ENCODE measurements around the gene MZF1. TPM values are rescaled to one million over a fixed set of nuclear protein-coding genes. Genes with fewer than 3 reads are reported as not detected.

MZF1 gene
- total and polyA plus RNA-seq, 2 donors (not counting 3 experiments of a cell fraction or from before 2014, with no cell fraction given), result 26.4 to 30.8 TPM

- CTCF ChIA-PET, result interaction anchor here (1.0 to 2.2 kb wide), 3 partner anchors 19 to 48 kb away, joined by 3 to 13 read pairs (median 7); partner anchors contain the start of gene ZBTB45
- H3K9ac ChIP-seq (replicated peaks; ENCODE audit: extremely low read depth, insufficient read depth, low read length), result no peak overlapping the region
- BruUV-seq (replicated peaks), result no TSS peak
Observed at GRCh38 chr19:58562122-58563033, 10.8 kb downstream of the MZF1 start.

More at GRCh38 chr19:58562122-58563033, 10.8 kb downstream of the MZF1 start:
- Histone ChIP-seq H3K36me3 (ENCODE audit: control insufficient read depth in 2 of 2, extremely low read depth in 1 of 2, insufficient read depth in 2 of 2, low read length in 2 of 2) (no peaks in the 10 kb centered on the region), H3K4me3 (replicated peaks in 1 of 3; ENCODE audit: insufficient read depth in 1 of 3, low read depth in 1 of 3, low read length in 3 of 3) (peak overlapping the region in 2 of 3 experiments; percentile 6 to 17), H3K9me1 (replicated peaks; ENCODE audit: control insufficient read depth, extremely low read depth, insufficient read depth, low read length) (no peaks in the 10 kb centered on the region), H3K4me1 (ENCODE audit: control insufficient read depth, extremely low read depth, insufficient read depth, low read length) (peaks cover 24% of the 10 kb centered on the region), H3K4me2 (ENCODE audit: insufficient read depth, low read length) (peak overlapping the region; percentile 43), H3K27me3 (ENCODE audit: control insufficient read depth in 2 of 2, insufficient read depth in 2 of 2, low read length in 2 of 2) (peaks cover 11 to 22% of the 10 kb centered on the region in 2 experiments), H2AFZ (ENCODE audit: low read depth, low read length) (no peak overlapping the region), H4K20me1 (replicated peaks; ENCODE audit: control insufficient read depth, extremely low read depth, insufficient read depth, low read length) (no peaks in the 10 kb centered on the region), H3K27ac (ENCODE audit: insufficient read depth, low read depth, low read length) (no peak overlapping the region), H3K79me2 (ENCODE audit: control insufficient read depth, insufficient read depth, low read length) (peaks cover 8% of the 10 kb centered on the region), H3K9me3 (replicated peaks; ENCODE audit: control insufficient read depth, insufficient read depth, low read length) (no peaks in the 10 kb centered on the region)
- FAIRE-seq, result no peak
- TF ChIP-seq POLR2AphosphoS5 (IDR thresholded peaks at IDR 0.05; ENCODE audit: insufficient read depth, low read depth, low read length) (peak; percentile 39), MAX (IDR thresholded peaks at IDR 0.05; ENCODE audit: insufficient read depth, insufficient read length) (no peak), JUN (IDR thresholded peaks at IDR 0.05; ENCODE audit: borderline replicate concordance, insufficient read depth, insufficient read length, low read depth) (no peak), EZH2 (IDR thresholded peaks at IDR 0.05; ENCODE audit: borderline replicate concordance, low read depth, low read length, severe bottlenecking) (peak; percentile 67), POLR2A (IDR thresholded peaks at IDR 0.05; ENCODE audit: low read depth, low read length) (peak; percentile 30), MYC (IDR thresholded peaks at IDR 0.05; ENCODE audit: low read depth, low read length) (no peak)
- peak; percentile 37 for DNase-seq (ENCODE audit: low read depth, low spot score)
- POLR2A ChIA-PET, result interaction anchor here (1.1 to 1.4 kb wide), 2 partner anchors 14 to 18 kb away, joined by 3 read pairs; partner anchors contain the start of gene TRIM28
- intact Hi-C loops (cut with micrococcal nuclease) (no loop called here), dilution Hi-C loops (cut with MboI; ENCODE audit: extremely low pct_ligation_motif_present, low sequenced_read_pairs) (no loop called here)
